HEK293 (cell line): ENCODE data around the gene CDC14A.
A peak's percentile ranks its signal among the peaks of the same experiment; 100 is the strongest.

Experiments used
- CTCF ChIA-PET: fragments of 350-600 bp; formaldehyde crosslinking; extraction: SDS; loops from one replicate; lab custom pipeline; 2021; ENCODE audit warnings: antibody characterized with exemption; lab: Yijun Ruan, JAX
- POLR2A ChIA-PET: fragments of 300-600 bp; formaldehyde crosslinking; extraction: SDS; loops from one replicate; lab custom pipeline; 2020; ENCODE audit warnings: antibody characterized with exemption, inconsistent platforms; lab: Yijun Ruan, JAX
- H3K27ac ChIP-seq: fragments of 200-500 bp; sonication (Bioruptor generic); 2 replicates; pipeline ENCODE4 v1.5.1; 2014; ENCODE audit warnings: low read depth, low read length, control low read depth, inconsistent platforms; ENCODE audit errors: extremely low read depth
- H3K36me3 ChIP-seq, 2 experiments: fragments of 200-500 bp in 1 of 2; sonication (Bioruptor generic) in 1 of 2; 1 replicate in 1 of 2; 2 replicates in 1 of 2; pipeline ENCODE4 v1.5.1; 2014 to 2017; ENCODE audit warnings: inconsistent platforms in 2 of 2, low read length in 2 of 2; ENCODE audit not compliant: control insufficient read depth in 2 of 2, insufficient read depth in 1 of 2
- H3K4me1 ChIP-seq: fragments of 200-500 bp; sonication (Bioruptor generic); 2 replicates; pipeline ENCODE4 v1.5.1; 2014; ENCODE audit warnings: mild to moderate bottlenecking, low read length, inconsistent platforms; ENCODE audit not compliant: control insufficient read depth, insufficient read depth
- H3K4me3 ChIP-seq: 2 replicates; pipeline ENCODE4 v1.5.1; 2011; ENCODE audit warnings: low read depth, mild to moderate bottlenecking, control low read depth, low read length, moderate library complexity
- H3K9me3 ChIP-seq: fragments of 200-500 bp; sonication (Bioruptor generic); 2 replicates; pipeline ENCODE4 v1.5.1; 2014; ENCODE audit warnings: low read depth, low read length, inconsistent platforms; ENCODE audit not compliant: control insufficient read depth, insufficient read depth
- BCL11A ChIP-seq: fragments of 450-650 bp; formaldehyde crosslinking; IDR thresholded peaks from 2 replicates; pipeline ENCODE4 v1.5.1; 2016; ENCODE audit warnings: low read depth, missing biosample characterization, missing genetic modification characterization
- CTCF ChIP-seq: fragments of 450-650 bp; formaldehyde crosslinking; IDR thresholded peaks from 2 replicates; pipeline ENCODE4 v1.5.1; 2016; ENCODE audit warnings: missing biosample characterization, missing genetic modification characterization
- ELK4 ChIP-seq: IDR thresholded peaks from 2 replicates; pipeline ENCODE4 v1.6.1; 2011; ENCODE audit warnings: mild to moderate bottlenecking, low read depth, low read length, borderline replicate concordance
- GLI2 ChIP-seq: fragments of 450-650 bp; formaldehyde crosslinking; IDR thresholded peaks from 2 replicates; pipeline ENCODE4; 2017; ENCODE audit warnings: missing biosample characterization, missing genetic modification characterization, low read depth, borderline replicate concordance
- KLF9 ChIP-seq: fragments of 450-650 bp; formaldehyde crosslinking; IDR thresholded peaks from 2 replicates; pipeline ENCODE4 v1.5.1; 2016; ENCODE audit warnings: missing biosample characterization, missing genetic modification characterization, low read depth
- OSR2 ChIP-seq: fragments of 450-650 bp; formaldehyde crosslinking; IDR thresholded peaks from 2 replicates; pipeline ENCODE4 v1.5.1; 2016; ENCODE audit warnings: missing biosample characterization, missing genetic modification characterization
- PRDM1 ChIP-seq: fragments of 450-650 bp; formaldehyde crosslinking; IDR thresholded peaks from 2 replicates; pipeline ENCODE4; 2016; ENCODE audit warnings: missing biosample characterization, missing genetic modification characterization
- PRDM10 ChIP-seq: fragments of 450-650 bp; formaldehyde crosslinking; IDR thresholded peaks from 2 replicates; pipeline ENCODE4 v1.5.1; 2016; ENCODE audit warnings: missing biosample characterization, missing genetic modification characterization
- SALL2 ChIP-seq: fragments of 450-650 bp; formaldehyde crosslinking; IDR thresholded peaks from 2 replicates; pipeline ENCODE4 v1.5.0; 2017; ENCODE audit warnings: missing biosample characterization, mild to moderate bottlenecking, missing genetic modification characterization, borderline replicate concordance
- TSHZ1 ChIP-seq: fragments of 450-650 bp; formaldehyde crosslinking; IDR thresholded peaks from 2 replicates; pipeline ENCODE4 v1.5.1; 2016; ENCODE audit warnings: missing biosample characterization, missing genetic modification characterization, borderline replicate concordance
- ZBTB11 ChIP-seq: fragments of 450-650 bp; formaldehyde crosslinking; conservative IDR thresholded peaks from 2 replicates; pipeline ENCODE4 v1.5.1; 2016; ENCODE audit warnings: low read depth, missing biosample characterization, missing genetic modification characterization
- ZBTB20 ChIP-seq: fragments of 450-650 bp; formaldehyde crosslinking; IDR thresholded peaks from 2 replicates; pipeline ENCODE4 v1.5.1; 2016; ENCODE audit warnings: missing biosample characterization, missing genetic modification characterization
- ZBTB44 ChIP-seq: fragments of 450-650 bp; IDR thresholded peaks from 2 replicates; pipeline ENCODE4 v1.5.1; 2018; ENCODE audit warnings: missing biosample characterization, mild to moderate bottlenecking, missing genetic modification characterization
- ZBTB48 ChIP-seq: fragments of 450-650 bp; formaldehyde crosslinking; IDR thresholded peaks from 2 replicates; pipeline ENCODE4 v1.5.1; 2016; ENCODE audit warnings: missing biosample characterization, missing genetic modification characterization
- ZNF157 ChIP-seq: fragments of 450-650 bp; formaldehyde crosslinking; IDR thresholded peaks from 2 replicates; pipeline ENCODE4 v1.5.1; 2016; ENCODE audit warnings: missing biosample characterization, missing genetic modification characterization
- ZNF19 ChIP-seq: fragments of 450-650 bp; formaldehyde crosslinking; IDR thresholded peaks from 2 replicates; pipeline ENCODE4; 2016; ENCODE audit warnings: missing biosample characterization, missing genetic modification characterization, low read depth
- ZNF211 ChIP-seq: fragments of 450-650 bp; formaldehyde crosslinking; IDR thresholded peaks from 2 replicates; pipeline ENCODE4 v1.5.1; 2016; ENCODE audit warnings: low read depth, missing biosample characterization, missing genetic modification characterization
- ZNF248 ChIP-seq: fragments of 450-650 bp; formaldehyde crosslinking; IDR thresholded peaks from 2 replicates; pipeline ENCODE4 v1.5.1; 2017; ENCODE audit warnings: missing biosample characterization, missing genetic modification characterization
- ZNF324 ChIP-seq: fragments of 450-650 bp; formaldehyde crosslinking; IDR thresholded peaks from 2 replicates; pipeline ENCODE4 v1.5.1; 2016; ENCODE audit warnings: missing biosample characterization, missing genetic modification characterization
- ZNF623 ChIP-seq: fragments of 450-650 bp; formaldehyde crosslinking; IDR thresholded peaks from 2 replicates; pipeline ENCODE4 v1.5.1; 2016; ENCODE audit warnings: missing biosample characterization, missing genetic modification characterization
- ZNF624 ChIP-seq: fragments of 450-650 bp; formaldehyde crosslinking; IDR thresholded peaks from 2 replicates; pipeline ENCODE4 v1.5.1; 2017; ENCODE audit warnings: missing biosample characterization, missing genetic modification characterization

Gene CDC14A

GRCh38 chr1:100353071-100353801, 930 bp downstream of the CDC14A start:
- peak overlapping the region; percentile 79; the same call in 1 of the 2 replicates for H3K27ac ChIP-seq
- no peaks in the 10 kb centered on the region for H3K36me3 ChIP-seq
- POLR2A ChIA-PET, result interaction anchor here (0.5 to 3.3 kb wide), 10 partner anchors 7 to 542 kb away, joined by 3 to 18 read pairs (median 3); partner anchors contain the start of genes DBT, EXTL2, RTCA and SLC30A7
- peaks cover 5% of the 10 kb centered on the region; the same call in 1 of the 2 replicates for H3K4me1 ChIP-seq
- CTCF ChIA-PET, result interaction anchor here (0.6 to 1.9 kb wide), 4 partner anchors 56 to 110 kb away, joined by 3 to 5 read pairs (median 4); partner anchors contain the start of gene RTCA
- H3K9me3 ChIP-seq, result no peaks in the 10 kb centered on the region
- peak overlapping the region; percentile 82 for H3K4me3 ChIP-seq
- TF ChIP-seq TSHZ1, result no peak
- TF ChIP-seq ZBTB20 (tag by site-specific recombination), result no peak
- no peak for TF ChIP-seq ZNF157 (tag by site-specific recombination)
- no peak for TF ChIP-seq ZNF211 (tag by site-specific recombination)
- peak; percentile 56 for TF ChIP-seq KLF9 (tag by site-specific recombination)
- TF ChIP-seq SALL2 (tag by site-specific recombination), result no peak
- no peak for TF ChIP-seq ELK4
- TF ChIP-seq OSR2, result no peak; the same call in 1 of the 2 replicates
- no peak for TF ChIP-seq ZNF623
- no peak for TF ChIP-seq ZNF19
- TF ChIP-seq PRDM1 (tag by site-specific recombination), result peak; percentile 79
- no peak for TF ChIP-seq GLI2 (tag by site-specific recombination)
- TF ChIP-seq BCL11A, result peak; percentile 16; the same call in 1 of the 2 replicates
- TF ChIP-seq CTCF (tag by site-specific recombination), result peak; percentile 61; the same call in 1 of the 2 replicates
- peak; percentile 94; the same call in 1 of the 2 replicates for TF ChIP-seq PRDM10 (tag by site-specific recombination)
- no peak for TF ChIP-seq ZBTB44 (tag by site-specific recombination)
- no peak for TF ChIP-seq ZNF624 (tag by site-specific recombination)
- TF ChIP-seq ZBTB11 (tag by site-specific recombination), result peak; percentile 37
- no peak for TF ChIP-seq ZNF248 (tag by site-specific recombination)
- TF ChIP-seq ZBTB48, result peak; percentile 97
- no peak for TF ChIP-seq ZNF324
